HG03342 (cell line): ENCODE measurements around the gene HELZ2.

ENCODE experiments used
- ATAC-seq: cut with Tn5 transposase; IDR thresholded peaks from one replicate; pipeline ENCODE4 v1.9.1; 2021; ENCODE audit warnings: mild to moderate bottlenecking, moderate library complexity; ENCODE audit not compliant: unreplicated experiment

HELZ2 gene

GRCh38 chr20:63597651-63598478, 23.8 kb upstream of the HELZ2 start:
- no peak for ATAC-seq

GRCh38 chr20:63596423-63596822, 22.4 kb upstream of the HELZ2 start:
- ATAC-seq, result no peak

- no peak for ATAC-seq
Measured at GRCh38 chr20:63595416-63596127, 21.5 kb upstream of the HELZ2 start.

GRCh38 chr20:63594043-63594561, 20.1 kb upstream of the HELZ2 start:
- ATAC-seq, result no peak

- no peak for ATAC-seq
Measured at GRCh38 chr20:63592661-63593060, 18.6 kb upstream of the HELZ2 start.

- no peak for ATAC-seq
Measured at GRCh38 chr20:63591786-63592355, 17.8 kb upstream of the HELZ2 start.

GRCh38 chr20:63591147-63591533, 17.1 kb upstream of the HELZ2 start:
- no peak for ATAC-seq

- ATAC-seq, result no peak
Measured at GRCh38 chr20:63590218-63591146, 16.4 kb upstream of the HELZ2 start.

- ATAC-seq, result no peak
Measured at GRCh38 chr20:63589261-63590217, 15.5 kb upstream of the HELZ2 start.

- no peak for ATAC-seq
Measured at GRCh38 chr20:63588641-63589041, 14.6 kb upstream of the HELZ2 start.

- ATAC-seq, result no peak
Measured at GRCh38 chr20:63587776-63588591, 13.9 kb upstream of the HELZ2 start.

GRCh38 chr20:63587256-63587655, 13.2 kb upstream of the HELZ2 start:
- ATAC-seq, result no peak

- no peak for ATAC-seq
Measured at GRCh38 chr20:63586797-63587196, 12.8 kb upstream of the HELZ2 start.

GRCh38 chr20:63585616-63586565, 11.9 kb upstream of the HELZ2 start:
- ATAC-seq, result no peak

- no peak for ATAC-seq
Measured at GRCh38 chr20:63582382-63583063, 8.5 kb upstream of the HELZ2 start.

- no peak for ATAC-seq
Measured at GRCh38 chr20:63580796-63581461, 6.9 kb upstream of the HELZ2 start.
